Measurements from ENCODE around the gene HOXB8.
A peak's percentile ranks its signal among the peaks of the same experiment; 100 is the strongest.

Gene HOXB8

GRCh38 chr17:48624544-48625494 is 9.7 kb upstream of the HOXB8 start:
- no peak for DNase-seq

DNA sequence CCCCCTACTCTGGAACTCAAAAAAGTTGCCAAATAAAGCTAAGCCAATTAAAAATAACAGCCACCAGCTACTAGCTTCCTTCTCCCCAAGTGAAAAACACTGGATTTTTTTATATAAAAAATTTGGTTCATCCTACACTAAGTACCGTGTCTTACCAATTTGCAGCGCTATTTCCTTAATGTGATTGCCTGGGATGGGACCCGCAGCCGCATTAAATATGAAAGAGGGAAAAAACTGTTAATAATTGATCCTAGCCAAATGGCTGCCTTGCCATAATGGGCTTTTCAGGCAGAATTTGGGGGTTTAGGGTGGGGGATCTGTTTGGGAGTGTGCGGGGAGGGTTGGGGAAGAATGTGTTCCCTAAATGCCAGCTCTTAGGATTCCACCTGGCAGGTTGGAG is 9.0 kb upstream of the HOXB8 start:
- no peak for DNase-seq

DNA sequence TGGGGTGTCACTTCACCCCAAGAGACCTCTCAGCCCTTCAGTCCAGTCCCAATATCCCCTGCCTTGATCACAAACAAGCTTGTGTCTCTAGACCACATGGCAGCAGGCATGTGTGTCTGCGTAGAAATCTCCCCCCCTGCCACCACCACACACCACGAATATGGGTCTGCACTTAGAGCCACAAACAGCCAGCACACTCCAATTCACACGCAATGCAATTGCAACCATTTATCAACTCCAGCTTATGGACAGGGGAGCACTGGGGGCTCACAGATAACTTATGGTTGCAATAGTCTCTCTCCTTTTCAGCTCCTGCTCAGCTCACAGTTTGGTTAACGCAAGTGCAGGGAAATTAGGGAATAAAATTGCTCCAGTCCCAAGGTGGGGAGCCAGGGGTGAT is 8.5 kb upstream of the HOXB8 start:
- DNase-seq = no peak

GRCh38 chr17:48622857-48623256 is 7.8 kb upstream of the HOXB8 start:
- no peak for DNase-seq

- DNase-seq = no peak
Measured at GRCh38 chr17:48621410-48622392, 6.6 kb upstream of the HOXB8 start.

DNA sequence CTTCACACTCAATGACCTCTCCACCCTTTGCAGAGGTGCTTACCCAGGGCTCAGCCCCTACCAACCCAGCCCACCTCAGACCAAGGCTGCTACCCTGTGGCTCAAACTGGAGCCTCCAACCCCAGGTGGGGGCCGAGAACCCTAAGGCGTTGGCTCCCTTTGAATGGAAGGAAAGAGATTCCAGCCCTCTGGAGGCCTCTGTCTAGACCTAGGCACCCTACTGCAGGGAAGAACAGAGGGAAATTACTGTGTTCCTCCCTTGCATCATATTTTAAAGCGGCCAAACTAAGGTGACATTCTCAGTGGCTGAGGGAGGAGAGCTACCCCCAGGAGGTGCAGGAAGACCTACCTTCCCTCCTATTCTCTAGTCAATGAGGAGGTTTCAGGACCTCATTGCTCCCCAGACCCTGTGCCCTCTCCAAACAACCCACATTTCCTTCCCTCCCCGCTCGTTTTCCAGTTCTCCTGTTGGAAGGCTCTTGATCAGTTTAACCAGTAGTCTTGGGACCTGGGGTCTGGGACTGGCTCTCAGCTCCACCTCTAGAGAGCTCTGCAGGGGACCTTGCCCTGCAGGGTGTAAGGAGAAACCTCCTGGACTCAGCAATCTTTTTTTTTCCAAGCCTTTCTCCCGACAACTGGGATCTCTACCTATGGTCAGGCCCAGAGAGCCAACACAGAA is 5.5 kb upstream of the HOXB8 start:
- no peak for DNase-seq

DNA sequence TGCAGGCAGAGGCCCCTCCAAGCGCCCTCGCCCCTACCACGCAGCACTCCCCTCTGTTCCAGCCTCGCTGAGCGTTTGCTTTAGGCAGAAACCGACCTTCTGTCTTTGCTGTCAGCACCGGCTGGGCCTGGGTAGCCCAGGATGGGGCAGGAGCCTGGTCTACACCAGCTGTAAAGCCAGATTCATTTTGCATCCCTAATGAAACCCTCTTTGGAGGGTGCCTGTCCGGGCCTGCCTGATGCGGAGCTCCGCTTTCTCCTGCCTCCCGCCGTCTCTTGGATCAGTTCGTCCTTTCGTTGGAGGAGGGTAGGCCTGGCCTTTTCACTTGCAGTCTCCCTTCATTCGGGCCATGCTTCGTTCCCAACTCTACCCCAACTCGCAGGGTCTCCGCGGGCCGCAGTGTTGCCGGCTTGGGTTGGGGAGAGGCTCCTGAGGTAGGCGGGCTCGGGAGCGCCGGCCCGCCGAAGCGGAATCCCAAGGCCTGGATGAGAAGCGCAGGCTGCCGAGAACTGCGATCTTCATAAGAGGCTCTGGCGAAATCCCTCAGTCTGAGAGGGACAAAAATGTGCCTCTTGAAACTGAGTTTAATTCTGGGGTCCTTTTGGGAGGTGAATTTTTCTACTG is 4.8 kb upstream of the HOXB8 start:
- DNase-seq = no peak

DNA sequence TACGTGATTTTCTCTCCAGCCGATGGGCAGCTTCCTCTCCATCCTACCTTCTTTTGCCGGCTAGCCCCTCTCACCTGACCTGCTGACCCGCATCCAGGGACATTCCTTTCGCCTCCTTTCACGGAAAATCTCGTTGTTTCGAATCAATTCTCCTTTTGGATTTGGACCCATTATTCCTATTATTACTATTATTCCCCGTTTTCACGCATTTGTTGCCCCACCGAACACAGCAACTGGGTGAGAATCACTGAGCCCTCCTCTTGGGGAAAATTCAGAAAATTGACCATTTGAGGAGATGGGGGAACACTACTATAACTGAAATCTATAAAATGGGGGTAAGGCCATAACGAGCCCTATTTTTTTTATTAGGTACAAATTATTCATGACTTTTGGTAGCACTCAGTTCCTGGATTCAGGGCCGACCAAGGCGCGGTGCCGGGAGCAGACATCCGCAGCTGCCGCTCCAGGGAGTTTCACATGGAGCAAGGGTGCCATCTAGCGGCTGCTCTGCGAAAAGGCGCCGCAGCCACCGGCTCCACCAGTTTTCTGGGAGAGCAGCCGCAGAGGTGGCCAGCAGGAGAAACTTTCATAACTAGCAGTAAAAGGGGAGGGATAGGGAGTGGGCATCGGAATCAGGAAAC is 3.3 kb upstream of the HOXB8 start:
- DNase-seq = peak; percentile 65 to 94

GRCh38 chr17:48617471-48618255 is 2.6 kb upstream of the HOXB8 start:
- DNase-seq = no peak

GRCh38 chr17:48616717-48617470 is 1.8 kb upstream of the HOXB8 start:
- no peak for DNase-seq

DNA sequence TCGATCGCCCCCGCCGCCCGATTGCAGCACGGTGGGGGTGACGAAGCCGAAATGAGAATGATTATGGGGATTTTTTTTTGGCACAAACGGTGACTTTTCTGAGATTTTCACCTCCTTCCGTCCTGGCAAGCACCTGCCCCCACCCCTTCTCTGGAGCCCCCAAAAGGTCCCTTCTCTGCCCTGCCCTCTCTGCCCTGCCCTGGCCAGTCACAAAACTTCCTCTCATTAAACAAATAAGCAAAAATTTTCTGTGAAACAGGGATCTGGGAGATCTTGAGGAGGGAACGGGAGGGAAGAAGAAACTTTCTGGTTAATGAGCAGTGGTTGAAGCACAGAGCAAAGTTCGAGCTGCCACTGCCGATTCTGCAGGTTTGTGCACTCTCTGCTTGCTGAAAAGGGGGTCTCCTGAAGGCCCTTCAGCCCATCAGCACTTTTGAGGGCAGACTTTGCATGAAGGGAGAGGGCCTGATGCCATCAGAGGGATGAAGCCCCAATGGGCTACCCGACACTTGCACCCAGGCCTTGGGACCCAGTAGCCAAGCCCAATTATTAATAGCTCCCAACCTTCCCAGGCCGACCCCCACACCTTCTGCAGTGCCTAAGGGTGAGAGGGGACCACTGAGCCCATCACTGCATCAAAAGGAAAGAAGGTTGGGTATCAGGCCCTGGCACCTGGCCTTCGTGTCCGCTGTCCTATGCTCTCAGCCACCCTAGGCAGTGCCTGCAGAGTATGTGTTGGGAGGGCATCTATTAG is 1.0 kb upstream of the HOXB8 start:
- no peak for DNase-seq

DNA sequence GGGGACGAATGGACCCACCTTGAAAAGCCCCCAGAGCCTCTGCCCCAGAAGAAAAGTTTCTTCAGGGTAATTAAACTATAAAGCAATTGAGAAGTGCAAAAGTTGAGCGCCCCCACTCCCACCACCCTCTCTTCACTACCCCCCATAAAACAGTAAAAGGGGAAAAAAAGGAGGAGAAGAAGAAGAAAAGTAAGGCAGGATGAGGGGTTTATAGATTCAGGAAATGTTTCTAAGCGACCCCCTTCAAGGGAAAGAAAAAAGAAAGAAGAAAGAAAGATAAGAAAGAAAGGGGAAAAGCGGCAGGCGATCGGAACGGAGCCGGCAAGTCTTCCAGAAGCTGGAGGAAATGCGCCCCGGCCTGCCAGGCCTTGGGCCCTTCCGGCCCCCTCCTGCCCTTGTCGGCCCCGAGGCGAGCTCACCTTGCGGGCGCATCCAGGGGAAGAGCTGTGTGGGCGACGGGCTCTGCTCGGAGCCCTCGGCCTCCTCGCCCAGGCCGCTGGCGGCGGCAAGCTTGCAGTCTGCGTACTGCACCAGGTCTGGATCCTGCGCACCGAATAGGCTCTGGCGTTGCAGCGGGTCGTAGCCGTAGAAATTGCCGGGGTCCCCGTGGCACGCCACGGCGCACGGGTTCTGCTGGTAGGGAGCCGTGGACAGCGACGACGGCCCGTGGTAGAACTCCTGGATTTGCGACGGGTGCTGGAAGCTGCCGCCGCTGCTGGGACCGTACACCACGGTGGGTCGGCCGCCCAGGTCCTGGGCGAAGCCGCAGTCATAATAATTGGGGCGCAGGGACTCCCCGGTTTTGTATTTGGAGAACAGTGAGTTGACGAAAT is 1.0 kb downstream of the HOXB8 start:
- no peak for DNase-seq

DNA sequence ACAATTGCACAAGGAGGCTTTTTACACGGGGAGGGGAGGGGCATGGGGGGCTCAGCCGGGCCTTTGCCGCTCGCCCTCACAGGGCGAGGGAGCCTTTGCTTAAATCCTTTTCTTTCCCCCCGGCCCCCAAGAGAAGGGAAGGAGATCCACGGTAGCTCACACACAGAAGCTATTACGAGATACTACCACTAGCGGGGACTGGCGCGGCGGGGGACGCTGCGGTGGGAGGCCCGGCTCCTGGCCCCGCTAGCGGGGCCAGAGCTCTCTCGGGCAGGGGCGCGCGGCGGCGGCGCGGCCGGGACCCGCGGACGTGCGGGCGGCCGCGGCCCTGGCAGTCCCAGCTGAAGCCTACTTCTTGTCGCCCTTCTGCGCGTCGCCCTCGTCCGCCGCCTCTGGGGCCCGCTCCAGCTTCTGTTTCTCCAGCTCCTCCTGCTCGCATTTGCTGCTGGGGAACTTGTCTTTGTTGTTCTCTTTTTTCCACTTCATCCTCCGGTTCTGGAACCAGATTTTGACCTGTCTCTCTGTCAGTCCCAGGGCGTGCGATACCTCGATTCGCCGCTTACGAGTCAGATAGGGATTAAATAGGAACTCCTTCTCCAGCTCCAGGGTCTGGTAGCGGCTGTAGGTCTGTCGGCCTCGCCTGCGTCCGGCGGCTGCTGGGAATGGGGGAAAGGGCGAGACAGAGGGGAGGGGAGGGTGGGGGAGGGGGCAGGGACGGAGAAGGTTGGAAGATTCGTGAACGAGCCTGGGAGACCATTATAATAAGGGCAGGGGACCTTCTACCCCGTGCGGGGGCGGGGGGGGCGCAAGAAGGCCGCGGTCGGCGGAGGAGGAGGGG is 2.0 kb downstream of the HOXB8 start:
- DNase-seq = peak in 1 of 2 donors; percentile 27

GRCh38 chr17:48612456-48612853 is 2.6 kb downstream of the HOXB8 start:
- DNase-seq = no peak

DNA sequence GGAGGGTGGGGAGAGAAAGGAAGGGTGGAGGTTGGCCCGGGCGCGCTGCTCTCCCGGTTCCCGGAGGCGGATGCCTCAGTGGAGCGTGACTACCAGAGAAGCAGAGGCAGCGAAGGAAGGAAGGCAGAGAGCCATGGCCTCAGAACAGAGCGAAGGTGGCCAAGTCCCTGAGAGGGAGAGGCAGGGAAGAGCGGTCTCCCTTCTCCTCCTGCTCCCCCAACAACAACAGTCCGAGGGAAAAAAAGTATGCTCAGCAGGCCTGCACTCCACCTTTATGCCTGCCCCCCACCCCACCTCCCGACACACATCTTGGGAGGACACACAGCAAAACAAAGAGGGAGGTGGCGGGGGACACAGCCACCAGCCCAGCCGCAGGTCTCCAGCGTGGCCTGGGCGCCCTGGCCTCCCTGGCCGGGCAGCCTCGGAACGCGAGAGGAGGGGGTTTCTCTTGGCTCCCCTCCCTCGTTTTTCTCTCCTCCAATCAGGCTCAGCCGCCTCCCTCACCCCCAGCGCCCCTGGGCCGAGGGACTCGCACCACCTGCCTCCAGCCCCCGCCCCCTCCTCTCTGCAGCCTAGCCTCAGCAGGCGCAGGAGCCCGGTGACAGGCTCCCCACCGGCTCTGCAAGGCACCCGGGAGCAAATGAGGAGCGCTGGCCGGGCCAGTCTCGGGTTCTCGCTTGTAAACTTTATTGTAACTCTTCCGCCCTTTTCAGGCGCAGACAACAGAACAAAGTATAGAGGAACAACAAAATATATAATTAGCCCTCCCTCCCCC is 3.2 kb downstream of the HOXB8 start:
- DNase-seq = no peak

- no peak for DNase-seq
Measured at GRCh38 chr17:48611213-48611612, 3.9 kb downstream of the HOXB8 start.
